Immature natural killer cell (primary cell): Measurements from ENCODE around the gene FCSK. TPM values are rescaled to one million over a fixed set of nuclear protein-coding genes. Genes with fewer than 3 reads are reported as not detected.
A peak's percentile ranks its signal among the peaks of the same experiment; 100 is the strongest.

Source experiments
- DNase-seq, 3 donors: peaks; one replicate each; pipeline ENCODE4 v3.0.0; 2022; ENCODE audit warnings: mixed read lengths in 1 of 3
- H3K27ac Mint-ChIP-seq, 6 donors: one replicate each; pipeline ENCODE4 v1.8.0; 2020; ENCODE audit warnings: mixed read lengths in 6 of 6, mild to moderate bottlenecking in 5 of 6, inconsistent platforms in 4 of 6, moderate library complexity in 3 of 6
- H3K27me3 Mint-ChIP-seq, 3 donors: one replicate each; pipeline ENCODE4 v1.8.0; 2020 to 2021; ENCODE audit warnings: low read depth in 3 of 3, mild to moderate bottlenecking in 3 of 3, mixed read lengths in 3 of 3, moderate library complexity in 3 of 3, inconsistent platforms in 1 of 3
- H3K36me3 Mint-ChIP-seq, 3 donors: one replicate each; pipeline ENCODE4 v1.8.0; 2020; ENCODE audit warnings: mixed read lengths in 3 of 3, inconsistent platforms in 2 of 3, mild to moderate bottlenecking in 2 of 3
- H3K4me1 Mint-ChIP-seq, 2 donors: one replicate each; pipeline ENCODE4 v1.8.0; 2020; ENCODE audit warnings: inconsistent platforms in 2 of 2, mild to moderate bottlenecking in 2 of 2, mixed read lengths in 2 of 2, moderate library complexity in 1 of 2
- H3K4me3 Mint-ChIP-seq, 5 donors: one replicate each; pipeline ENCODE4 v1.8.0; 2020; ENCODE audit warnings: mild to moderate bottlenecking in 5 of 5, mixed read lengths in 5 of 5, inconsistent platforms in 3 of 5, moderate library complexity in 3 of 5
- H3K9me3 Mint-ChIP-seq, 6 donors: one replicate each; pipeline ENCODE4 v1.8.0; 2020; ENCODE audit warnings: mild to moderate bottlenecking in 6 of 6, mixed read lengths in 6 of 6, inconsistent platforms in 4 of 6, moderate library complexity in 3 of 6
- polyA plus RNA-seq, 3 donors: library from polyadenylated mRNA; unstranded; fragments of 300-500 nt; fragmentation: Illumina TruSeq; gene quantifications; one replicate each; pipeline ENCODE4 v1.2.3, GENCODE V29; 2021

Gene FCSK
- polyA plus RNA-seq, 3 donors from 2014 or later: 6.7 to 11.9 (median 10.5) TPM

DNA sequence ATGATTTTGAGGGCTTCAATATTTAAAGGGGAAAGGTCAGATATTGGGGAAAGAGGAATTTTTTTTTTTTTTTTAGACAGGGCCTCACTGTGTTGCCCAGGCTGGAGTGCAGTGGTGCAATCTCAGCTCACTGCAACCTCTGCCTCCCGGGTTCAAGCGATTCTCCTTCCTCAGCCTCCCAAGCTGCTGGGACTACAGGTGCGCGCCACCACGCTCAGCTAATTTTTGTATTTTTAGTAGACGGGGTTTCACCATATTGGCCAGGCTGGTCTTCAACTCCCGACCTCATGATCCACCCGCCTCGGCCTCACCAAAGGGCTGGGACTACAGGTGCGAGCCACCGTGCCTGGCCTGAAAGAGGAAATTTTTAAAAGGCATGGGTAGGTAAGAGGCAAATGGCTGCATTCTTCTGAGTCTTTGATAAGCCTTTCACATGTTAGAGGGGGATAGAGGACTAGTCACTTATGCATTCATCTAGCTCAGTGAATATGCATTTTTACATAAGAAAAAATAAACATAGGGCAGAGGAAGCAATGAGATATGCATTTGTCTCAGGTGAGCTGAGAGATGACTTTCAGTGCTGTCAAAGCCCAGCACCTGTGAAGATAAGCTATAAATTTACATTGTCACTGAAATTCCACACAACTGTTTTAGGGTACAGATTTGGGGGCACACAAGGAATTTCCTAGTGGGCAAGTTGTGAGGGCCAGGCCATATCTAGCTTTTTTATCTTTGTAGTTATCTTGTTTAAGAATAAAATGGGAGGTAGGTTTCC is 1.1 kb upstream of the FCSK start:
- Mint-ChIP-seq H3K27ac (peak overlapping the region; percentile 78 to 91 (median 86)), H3K27me3 (peaks cover 0 to 4% (median 0%) of the 10 kb centered on the region in 3 donors), H3K36me3 (peaks cover 0 to 4% (median 0%) of the 10 kb centered on the region in 3 donors), H3K4me3 (peak overlapping the region; percentile 91 to 95 (median 92)), H3K4me1 (peaks cover 14 to 15% of the 10 kb centered on the region in 2 donors), H3K9me3 (no peaks in the 10 kb centered on the region)
- DNase-seq: no peak

GRCh38 chr16:70453892-70454221 is 538 bp upstream of the FCSK start:
- Mint-ChIP-seq H3K36me3 (peaks cover 0 to 4% (median 0%) of the 10 kb centered on the region in 3 donors), H3K9me3 (no peaks in the 10 kb centered on the region), H3K4me3 (peak overlapping the region; percentile 91 to 95 (median 92)), H3K27me3 (peaks cover 0 to 4% (median 0%) of the 10 kb centered on the region in 3 donors), H3K4me1 (peaks cover 14 to 15% of the 10 kb centered on the region in 2 donors), H3K27ac (peak overlapping the region; percentile 78 to 91 (median 86))
- no peak for DNase-seq

- peaks cover 0 to 3% (median 2%) of the 10 kb centered on the region in 3 donors for H3K27me3 Mint-ChIP-seq
- H3K27ac Mint-ChIP-seq: peak overlapping the region in 2 of 6 donors; percentile 0 to 62
- H3K4me3 Mint-ChIP-seq: peak overlapping the region in 4 of 5 donors; percentile 54 to 92 (median 74)
- no peaks in the 10 kb centered on the region for H3K9me3 Mint-ChIP-seq
- DNase-seq: no peak
- peaks cover 14 to 15% of the 10 kb centered on the region in 2 donors for H3K4me1 Mint-ChIP-seq
- H3K36me3 Mint-ChIP-seq: no peaks in the 10 kb centered on the region
Measured at GRCh38 chr16:70455910-70456309, 1.5 kb downstream of the FCSK start.

DNA sequence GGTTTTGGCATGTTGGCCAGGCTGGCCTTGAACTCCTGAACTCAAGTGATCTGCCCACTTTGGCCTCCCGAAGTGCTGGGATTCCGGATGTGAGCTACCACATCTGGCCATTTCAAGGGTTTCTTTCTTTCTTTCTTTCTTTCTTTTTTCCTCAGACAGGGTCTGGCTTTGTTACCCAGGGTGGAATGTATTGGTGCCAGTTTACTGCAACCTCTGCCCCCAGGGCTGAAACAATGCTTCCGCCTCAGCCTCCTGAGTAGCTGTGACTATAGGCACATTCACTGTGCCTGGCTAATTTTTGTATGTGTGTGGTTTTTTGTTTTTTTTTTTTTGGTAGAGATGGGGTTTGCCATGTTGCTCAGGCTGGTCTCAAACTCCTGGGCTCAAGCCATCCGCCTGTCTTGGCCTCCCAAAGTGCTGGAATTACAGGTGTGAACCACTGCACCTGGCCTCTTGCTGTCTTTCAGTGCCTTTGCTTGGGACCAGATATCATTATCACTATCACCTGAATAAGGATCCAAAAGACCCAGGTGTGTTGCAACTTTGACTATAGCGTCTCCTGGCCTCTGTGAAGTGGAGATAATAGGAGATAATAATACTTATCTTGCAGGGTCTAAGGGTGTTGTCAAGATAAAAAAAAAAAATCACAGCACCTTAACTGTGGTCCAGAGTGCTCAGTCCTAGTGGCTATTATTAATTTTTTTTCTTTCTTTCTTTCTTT is 3.2 kb downstream of the FCSK start:
- Mint-ChIP-seq H3K4me1 (peaks cover 19% of the 10 kb centered on the region in 2 donors), H3K27me3 (peaks cover 0 to 3% (median 2%) of the 10 kb centered on the region in 3 donors), H3K36me3 (no peaks in the 10 kb centered on the region), H3K27ac (peak overlapping the region in 2 of 6 donors; percentile 41 to 66), H3K9me3 (no peaks in the 10 kb centered on the region), H3K4me3 (peak overlapping the region in 2 of 5 donors; percentile 29 to 33)
- no peak for DNase-seq

- Mint-ChIP-seq H3K27ac (peak overlapping the region in 1 of 6 donors; percentile 20), H3K36me3 (peaks cover 0 to 7% (median 0%) of the 10 kb centered on the region in 3 donors), H3K9me3 (no peaks in the 10 kb centered on the region), H3K4me3 (no peak overlapping the region), H3K27me3 (peaks cover 0 to 3% (median 0%) of the 10 kb centered on the region in 3 donors), H3K4me1 (peaks cover 4 to 11% of the 10 kb centered on the region in 2 donors)
- DNase-seq: peak in 2 of 3 donors; percentile 12 to 24
Measured at GRCh38 chr16:70460737-70461261, 6.4 kb downstream of the FCSK start.

GRCh38 chr16:70463235-70463634 is 8.8 kb downstream of the FCSK start:
- Mint-ChIP-seq H3K36me3 (peaks cover 0 to 13% (median 0%) of the 10 kb centered on the region in 3 donors), H3K27ac (no peak overlapping the region), H3K4me3 (no peak overlapping the region), H3K27me3 (peaks cover 0 to 3% (median 0%) of the 10 kb centered on the region in 3 donors), H3K9me3 (no peaks in the 10 kb centered on the region), H3K4me1 (peaks cover 4 to 5% of the 10 kb centered on the region in 2 donors)
- DNase-seq: no peak

DNA sequence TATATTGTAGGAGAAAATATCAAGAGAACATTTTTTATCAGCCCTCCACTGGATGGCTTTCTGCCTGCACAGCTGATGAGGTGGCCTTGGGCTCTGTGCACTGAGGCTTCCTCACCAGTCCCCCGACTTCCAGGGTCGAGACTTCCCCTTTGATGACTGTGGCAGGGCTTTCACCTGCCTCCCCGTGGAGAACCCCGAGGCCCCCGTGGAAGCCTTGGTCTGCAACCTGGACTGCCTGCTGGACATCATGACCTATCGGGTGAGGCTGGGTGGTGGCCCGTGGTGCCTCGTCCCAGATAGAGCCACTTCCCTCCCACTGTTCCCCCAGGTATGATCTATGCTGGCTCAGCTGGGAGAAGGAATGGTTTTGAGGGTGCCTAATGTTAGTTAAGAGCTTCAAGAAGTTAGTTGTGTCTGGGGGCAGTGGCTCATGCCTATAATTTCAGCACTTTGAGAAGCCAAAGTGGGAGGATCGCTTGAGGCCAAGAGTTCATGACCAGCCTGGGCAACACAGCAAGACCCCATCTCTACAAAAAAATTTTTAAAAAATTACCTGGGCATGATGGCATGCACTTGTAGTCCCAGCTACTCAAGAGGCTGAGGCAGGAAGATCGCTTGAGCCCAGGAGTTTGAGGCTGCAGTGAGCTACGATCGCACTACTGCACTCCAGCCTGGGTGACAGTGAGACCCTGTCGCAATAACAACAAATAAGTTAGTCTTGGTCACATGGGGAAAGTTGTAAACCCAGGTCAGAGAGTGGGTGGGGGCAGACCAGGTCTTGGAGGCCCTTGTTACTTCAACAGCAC is 11.8 kb downstream of the FCSK start:
- no peak overlapping the region for H3K4me3 Mint-ChIP-seq
- H3K36me3 Mint-ChIP-seq: peaks cover 0 to 17% (median 0%) of the 10 kb centered on the region in 3 donors
- H3K27me3 Mint-ChIP-seq: no peaks in the 10 kb centered on the region
- DNase-seq: no peak
- H3K9me3 Mint-ChIP-seq: no peaks in the 10 kb centered on the region
- peaks cover 2 to 5% of the 10 kb centered on the region in 2 donors for H3K4me1 Mint-ChIP-seq
- H3K27ac Mint-ChIP-seq: no peak overlapping the region

- Mint-ChIP-seq H3K27ac (no peak overlapping the region), H3K9me3 (no peaks in the 10 kb centered on the region), H3K36me3 (peaks cover 0 to 17% (median 0%) of the 10 kb centered on the region in 3 donors), H3K27me3 (no peaks in the 10 kb centered on the region), H3K4me3 (no peak overlapping the region), H3K4me1 (peaks cover under 1 to 1% of the 10 kb centered on the region in 2 donors)
- no peak for DNase-seq
Measured at GRCh38 chr16:70466805-70467076, 12.3 kb downstream of the FCSK start.

- no peaks in the 10 kb centered on the region for H3K4me1 Mint-ChIP-seq
- H3K36me3 Mint-ChIP-seq: peaks cover 0 to 17% (median 0%) of the 10 kb centered on the region in 3 donors
- H3K27me3 Mint-ChIP-seq: no peaks in the 10 kb centered on the region
- DNase-seq: no peak
- no peaks in the 10 kb centered on the region for H3K9me3 Mint-ChIP-seq
- H3K27ac Mint-ChIP-seq: no peak overlapping the region
- H3K4me3 Mint-ChIP-seq: no peak overlapping the region
Measured at GRCh38 chr16:70467113-70467512, 12.7 kb downstream of the FCSK start.

DNA sequence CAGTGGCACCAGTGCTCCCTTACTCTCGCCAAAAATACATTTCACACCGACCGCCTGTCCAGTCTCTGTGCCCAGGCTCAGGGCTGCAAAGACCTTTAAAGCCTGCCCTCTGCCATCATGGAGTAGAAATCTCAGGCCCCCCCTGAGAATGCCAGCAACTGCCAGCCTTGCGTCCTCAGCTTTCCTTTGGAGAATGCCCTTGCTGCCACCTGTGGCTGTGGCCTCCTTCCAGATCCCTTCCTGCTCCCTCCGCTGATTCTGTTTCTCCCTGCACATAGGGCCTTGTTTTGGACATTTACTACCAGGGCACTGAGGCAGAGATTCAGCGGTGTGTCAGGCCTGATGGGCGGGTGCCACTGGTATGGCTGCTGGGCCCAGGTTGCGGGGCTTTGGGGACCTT is 13.2 kb downstream of the FCSK start:
- Mint-ChIP-seq H3K27ac (peak overlapping the region in 1 of 6 donors; percentile 36), H3K36me3 (peaks cover 0 to 17% (median 0%) of the 10 kb centered on the region in 3 donors), H3K9me3 (no peaks in the 10 kb centered on the region), H3K4me1 (no peaks in the 10 kb centered on the region), H3K4me3 (no peak overlapping the region), H3K27me3 (no peaks in the 10 kb centered on the region)
- no peak for DNase-seq

- H3K27me3 Mint-ChIP-seq: no peaks in the 10 kb centered on the region
- H3K27ac Mint-ChIP-seq: peak overlapping the region in 1 of 6 donors; percentile 31
- DNase-seq: no peak
- no peak overlapping the region for H3K4me3 Mint-ChIP-seq
- H3K4me1 Mint-ChIP-seq: no peaks in the 10 kb centered on the region
- no peaks in the 10 kb centered on the region for H3K9me3 Mint-ChIP-seq
- peaks cover 0 to 18% (median 0%) of the 10 kb centered on the region in 3 donors for H3K36me3 Mint-ChIP-seq
Measured at GRCh38 chr16:70468776-70469525, 14.6 kb downstream of the FCSK start.

DNA sequence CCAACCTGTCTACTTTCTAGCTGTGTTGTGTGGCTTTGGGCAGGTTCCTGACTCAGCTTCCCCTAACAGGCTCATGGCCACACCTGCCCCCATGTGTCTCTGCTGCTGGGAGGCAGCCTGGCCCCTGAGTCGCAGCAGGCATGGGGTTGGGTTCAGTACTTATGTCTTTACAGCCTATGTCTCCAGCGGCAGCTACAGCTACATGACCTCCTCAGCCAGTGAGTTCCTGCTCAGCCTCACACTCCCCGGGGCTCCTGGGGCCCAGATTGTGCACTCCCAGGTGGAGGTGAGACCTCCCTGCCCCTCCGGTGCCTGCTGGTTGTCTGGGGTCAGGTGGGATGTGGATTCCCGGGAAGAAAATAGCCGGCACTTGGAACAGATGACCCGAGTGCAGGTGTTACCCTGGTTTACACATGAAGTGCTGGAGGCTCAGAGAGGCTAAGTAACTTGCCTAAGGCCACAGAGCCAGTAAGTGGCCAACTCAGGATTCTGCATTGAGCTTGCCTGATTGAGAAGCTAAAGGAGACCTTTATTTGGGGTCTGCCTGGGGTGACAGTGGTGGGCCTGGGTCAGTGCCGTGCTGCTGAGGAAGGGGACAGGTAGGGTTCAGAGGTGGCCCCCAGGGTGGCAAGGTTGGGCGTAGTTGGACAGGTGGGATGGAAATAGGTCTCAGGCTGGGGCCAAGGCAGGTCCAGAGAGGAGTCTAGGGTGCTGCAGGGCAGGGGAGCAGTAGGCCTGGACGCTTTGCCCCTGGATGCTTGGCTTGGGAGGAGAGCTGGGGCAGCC is 15.9 kb downstream of the FCSK start:
- Mint-ChIP-seq H3K4me3 (no peak overlapping the region), H3K9me3 (no peaks in the 10 kb centered on the region), H3K27me3 (no peaks in the 10 kb centered on the region), H3K27ac (no peak overlapping the region), H3K4me1 (no peaks in the 10 kb centered on the region), H3K36me3 (peaks cover 0 to 15% (median 0%) of the 10 kb centered on the region in 3 donors)
- DNase-seq: no peak
